Right lung (tissue), 5 donors: ENCODE results near the gene CERS4. TPM values are rescaled to one million over a fixed set of nuclear protein-coding genes. Genes with fewer than 3 reads are reported as not detected.

ENCODE experiments used
- DNase-seq, 2 donors: peaks; one replicate each; pipeline ENCODE4 v3.0.0-alpha.2; 2013
- polyA plus RNA-seq, 5 donors: library from polyadenylated mRNA; unstranded; fragments of 120-200 nt; gene quantifications; one replicate each; pipeline versions ENCODE4 v1.2.1 to v1.2.3, GENCODE V29; 2013; ENCODE audit warnings: inconsistent platforms in 1 of 5, low replicate concordance in 1 of 5; ENCODE audit not compliant: insufficient read length in 5 of 5, insufficient read depth in 1 of 5

The CERS4 gene
- polyA plus RNA-seq, 5 donors = 41.4 to 62.9 (median 53.1) TPM

DNA sequence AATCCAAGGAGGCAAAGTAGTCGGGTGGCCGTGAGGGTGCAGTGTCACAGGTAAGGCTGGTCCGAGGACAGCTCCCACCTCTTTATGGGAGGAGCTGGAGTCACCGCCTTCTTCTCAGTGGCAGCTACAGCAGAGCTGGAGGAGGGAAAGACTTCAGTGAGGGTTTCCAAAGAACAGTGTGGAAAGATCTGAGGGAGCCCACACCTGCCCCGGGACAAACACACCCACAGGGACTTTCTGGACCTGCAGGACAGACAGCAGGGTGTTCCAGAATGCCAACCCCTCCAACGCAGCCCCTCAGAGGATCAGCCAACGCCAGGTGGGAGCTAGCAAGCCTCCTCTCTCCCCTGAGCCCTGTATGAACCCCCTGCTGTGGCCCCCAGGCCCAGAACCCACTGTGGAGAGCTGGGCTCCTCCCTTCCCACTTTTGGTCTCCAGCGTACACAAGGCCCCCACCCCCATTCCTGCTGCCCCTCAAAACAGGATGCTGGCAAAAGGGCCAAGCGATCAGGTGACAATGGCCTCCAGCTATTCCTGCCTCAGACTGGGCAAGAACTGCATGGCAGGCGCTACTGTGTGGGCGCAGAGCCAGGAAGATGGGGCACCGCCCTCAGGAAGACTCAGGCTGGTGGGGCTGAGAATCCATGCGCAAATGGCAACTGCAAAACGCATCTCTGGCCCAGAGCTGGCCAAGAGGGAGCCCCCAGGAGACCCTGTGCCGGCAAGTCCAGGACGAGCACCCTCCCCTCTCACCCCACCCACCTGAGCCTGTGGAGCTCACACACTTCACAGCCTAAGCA, 102.5 kb downstream of the CERS4 start:
- DNase-seq = no peak

Other genes starting within 250 kb of the CERS4 start
- gene ELAVL1, start 203.7 kb upstream of the CERS4 start, polyA plus RNA-seq = 10 to 100 TPM; 61.2 to 70.9 (median 66.1) TPM
- under 1 TPM in 4 of 5 donors, not detected in 1; 0.36 to 0.65 (median 0.41) TPM for gene CCL25, start 156.6 kb upstream of the CERS4 start, polyA plus RNA-seq
- 10 to 100 TPM; 52.4 to 74.3 (median 54.0) TPM for gene FBN3, start 59.8 kb upstream of the CERS4 start, polyA plus RNA-seq
- 10 to 100 TPM; 26.9 to 53.9 (median 33.0) TPM for gene CD320, start 99.0 kb downstream of the CERS4 start, polyA plus RNA-seq
- gene NDUFA7, start 112.0 kb downstream of the CERS4 start, polyA plus RNA-seq = 10 to 100 TPM; 29.6 to 36.3 (median 35.6) TPM
- gene RPS28, start 112.1 kb downstream of the CERS4 start, polyA plus RNA-seq = 100 to 1,000 TPM; 455 to 946 (median 563) TPM
- gene KANK3, start 133.9 kb downstream of the CERS4 start, polyA plus RNA-seq = 10 to 100 TPM; 13.0 to 26.5 (median 16.8) TPM
- gene ANGPTL4, start 154.8 kb downstream of the CERS4 start, polyA plus RNA-seq = 1 to 10 TPM; 2.9 to 7.6 (median 4.6) TPM
- gene RAB11B, start 181.0 kb downstream of the CERS4 start, polyA plus RNA-seq = 100 to 1,000 TPM in 4 of 5 donors, 10 to 100 TPM in 1; 97.7 to 161 (median 121) TPM
- gene MARCHF2, start 203.9 kb downstream of the CERS4 start, polyA plus RNA-seq = 10 to 100 TPM in 3 of 5 donors, 1 to 10 TPM in 2; 9.4 to 17.0 (median 10.6) TPM
- gene HNRNPM, start 235.6 kb downstream of the CERS4 start, polyA plus RNA-seq = 100 to 1,000 TPM; 281 to 444 (median 337) TPM